ENCODE measurements around the gene FUT9. TPM values are rescaled to one million over a fixed set of nuclear protein-coding genes. Genes with fewer than 3 reads are reported as not detected.

The FUT9 gene
- total RNA-seq: 1 to 10 TPM; 1.5 to 4.3 TPM
- 1.9 TPM for polyA plus RNA-seq (2013, experiment 1 of 2)
- 2.3 TPM for polyA plus RNA-seq (2013, experiment 2 of 2)
- long read RNA-seq, experiment 1, partial matches to known transcripts: 0 of 2 reads
- long read RNA-seq, experiment 1, other reads (novel, unspliced or antisense): 2 of 2 reads
- long read RNA-seq, experiment 2, partial matches to known transcripts: 0 of 4 reads
- long read RNA-seq, experiment 2, other reads (novel, unspliced or antisense): 4 of 4 reads
- long read RNA-seq, experiment 3, full-length matches to known transcripts: 1 of 3 reads
- long read RNA-seq, experiment 3, partial matches to known transcripts: 0 of 3 reads
- long read RNA-seq, experiment 3, other reads (novel, unspliced or antisense): 2 of 3 reads
- long read RNA-seq, experiment 4: 0 reads

GRCh38 chr6:96015518-96016333 is at the start of gene FUT9:
Gene FUT9 (plus strand): TSS chr6:96015974. CDS start chr6:96203156, 187,182 bp downstream.
- H3K36me3 ChIP-seq (ENCODE audit: control insufficient read depth, insufficient read depth, low read length): no peaks in the 10 kb centered on the region
- H3K27ac ChIP-seq (ENCODE audit: low read depth, low read length): peak within 1 kb of the TSS; percentile 45
- Mint-ChIP-seq H3K9me3 (no peaks in the 10 kb centered on the region), H3K4me3 (peak within 1 kb of the TSS; percentile 68), H3K27ac (no peak within 1 kb of the TSS), H3K36me3 (ENCODE audit: low read depth) (no peaks in the 10 kb centered on the region), H3K4me1 (peaks cover 15% of the 10 kb centered on the region), H3K27me3 (ENCODE audit: insufficient read depth) (peaks cover 47% of the 10 kb centered on the region)
- H3K9ac ChIP-seq (ENCODE audit: extremely low read depth, low read length, poor library complexity, severe bottlenecking): peak within 1 kb of the TSS; percentile 41
- no peaks in the 10 kb centered on the region for H3K4me1 ChIP-seq (ENCODE audit: control insufficient read depth, insufficient read depth, low read length)
- peak; percentile 64 for TF ChIP-seq CTCF (conservative IDR thresholded peaks at IDR 0.05)
- WGBS, 2 experiments (ENCODE audit: insufficient coverage in 1 of 2, insufficient read length in 1 of 2): 0% methylated on average over 14 to 59 of the region's 62 CpGs
- H3K9me3 ChIP-seq (ENCODE audit: control insufficient read depth, low read length): no peaks in the 10 kb centered on the region
- peak; percentile 91 for DNase-seq
- peaks cover 18% of the 10 kb centered on the region for H3K27me3 ChIP-seq (ENCODE audit: control insufficient read depth, insufficient read depth, low read length, poor library complexity, severe bottlenecking)
- H3K4me3 ChIP-seq (ENCODE audit: low read length): peak within 1 kb of the TSS; percentile 88

- Mint-ChIP-seq H3K9me3 (peaks cover 17% of the 10 kb centered on the region), H3K36me3 (ENCODE audit: low read depth) (no peaks in the 10 kb centered on the region), H3K4me3 (no peak overlapping the region), H3K4me1 (peaks cover 3% of the 10 kb centered on the region), H3K27ac (no peak overlapping the region), H3K27me3 (ENCODE audit: insufficient read depth) (no peaks in the 10 kb centered on the region)
- H3K4me1 ChIP-seq (ENCODE audit: control insufficient read depth, insufficient read depth, low read length): no peaks in the 10 kb centered on the region
- no peak for DNase-seq
- H3K4me3 ChIP-seq (ENCODE audit: low read length): no peak overlapping the region
- H3K36me3 ChIP-seq (ENCODE audit: control insufficient read depth, insufficient read depth, low read length): no peaks in the 10 kb centered on the region
- peaks cover 14% of the 10 kb centered on the region for H3K9me3 ChIP-seq (ENCODE audit: control insufficient read depth, low read length)
- no peak overlapping the region for H3K9ac ChIP-seq (ENCODE audit: extremely low read depth, low read length, poor library complexity, severe bottlenecking)
- H3K27me3 ChIP-seq (ENCODE audit: control insufficient read depth, insufficient read depth, low read length, poor library complexity, severe bottlenecking): no peaks in the 10 kb centered on the region
- H3K27ac ChIP-seq (ENCODE audit: low read depth, low read length): no peak overlapping the region
- no peak for TF ChIP-seq CTCF (conservative IDR thresholded peaks at IDR 0.05)
Measured at GRCh38 chr6:95967594-95967993, 48.2 kb upstream of the FUT9 start.

- no peak overlapping the region for H3K4me3 Mint-ChIP-seq
- no peak overlapping the region for H3K27ac Mint-ChIP-seq
- no peaks in the 10 kb centered on the region for H3K27me3 ChIP-seq (ENCODE audit: control insufficient read depth, insufficient read depth, low read length, poor library complexity, severe bottlenecking)
- H3K27ac ChIP-seq (ENCODE audit: low read depth, low read length): no peak overlapping the region
- no peak overlapping the region for H3K9ac ChIP-seq (ENCODE audit: extremely low read depth, low read length, poor library complexity, severe bottlenecking)
- no peaks in the 10 kb centered on the region for H3K4me1 ChIP-seq (ENCODE audit: control insufficient read depth, insufficient read depth, low read length)
- peaks cover 13% of the 10 kb centered on the region for H3K9me3 Mint-ChIP-seq
- no peaks in the 10 kb centered on the region for H3K9me3 ChIP-seq (ENCODE audit: control insufficient read depth, low read length)
- no peak overlapping the region for H3K4me3 ChIP-seq (ENCODE audit: low read length)
- H3K4me1 Mint-ChIP-seq: no peaks in the 10 kb centered on the region
- no peak for DNase-seq
- no peak for TF ChIP-seq CTCF (conservative IDR thresholded peaks at IDR 0.05)
- WGBS, 2 experiments (ENCODE audit: insufficient coverage in 1 of 2, insufficient read length in 1 of 2): 90% methylated on average over 2 of the region's 3 CpGs; no CpG with 5 or more reads in 1 of the 2 experiments
- H3K36me3 ChIP-seq (ENCODE audit: control insufficient read depth, insufficient read depth, low read length): no peaks in the 10 kb centered on the region
- no peaks in the 10 kb centered on the region for H3K36me3 Mint-ChIP-seq (ENCODE audit: low read depth)
- H3K27me3 Mint-ChIP-seq (ENCODE audit: insufficient read depth): no peaks in the 10 kb centered on the region
Measured at GRCh38 chr6:95973976-95974375, 41.8 kb upstream of the FUT9 start.

All from endodermal cell (in vitro differentiated cells).